Measurements from ENCODE around the gene FNDC4. TPM values are rescaled to one million over a fixed set of nuclear protein-coding genes. Genes with fewer than 3 reads are reported as not detected.
"Not testable (repeated sequence)": the region's sequence is repeated elsewhere in the genome, so short reads cannot be mapped to it uniquely, and the experiment has no call there.

FNDC4 gene
- 4.0 and 5.2 TPM in 2 replicates for total RNA-seq (2014; rRNA removed; shearing (Covaris generic))

GRCh38 chr2:27494944-27495554, at the start of gene FNDC4:
TSS of gene FNDC4 (minus strand) at chr2:27495200. CDS start at chr2:27494679, 521 bp downstream.
- DNase-seq (ENCODE audit: low spot score): peak; percentile 43
- in situ Hi-C loops (cut with HindIII; ENCODE audit: low sequenced_read_pairs): no loop called here

- in situ Hi-C loops (cut with HindIII; ENCODE audit: low sequenced_read_pairs): no loop called here
Measured at GRCh38 chr2:27544143-27544821, 49.3 kb upstream of the FNDC4 start.

GRCh38 chr2:27539649-27540048, 44.6 kb upstream of the FNDC4 start:
- in situ Hi-C loops (cut with HindIII; ENCODE audit: low sequenced_read_pairs); DNase-seq (ENCODE audit: low spot score): not testable (repeated sequence)

More at GRCh38 chr2:27544143-27544821, 49.3 kb upstream of the FNDC4 start:
- no peak for DNase-seq (ENCODE audit: low spot score)

GRCh38 chr2:27538839-27539450, 43.9 kb upstream of the FNDC4 start:
- in situ Hi-C loops (cut with HindIII; ENCODE audit: low sequenced_read_pairs); DNase-seq (ENCODE audit: low spot score): not testable (repeated sequence)

GRCh38 chr2:27537287-27537686, 42.3 kb upstream of the FNDC4 start:
- in situ Hi-C loops (cut with HindIII; ENCODE audit: low sequenced_read_pairs): no loop called here
- DNase-seq (ENCODE audit: low spot score): no peak

- DNase-seq (ENCODE audit: low spot score): no peak
- in situ Hi-C loops (cut with HindIII; ENCODE audit: low sequenced_read_pairs): no loop called here
Measured at GRCh38 chr2:27531983-27532382, 37.0 kb upstream of the FNDC4 start.

GRCh38 chr2:27527182-27527581, 32.2 kb upstream of the FNDC4 start:
- in situ Hi-C loops (cut with HindIII; ENCODE audit: low sequenced_read_pairs): no loop called here
- DNase-seq (ENCODE audit: low spot score): no peak

- DNase-seq (ENCODE audit: low spot score): no peak
- in situ Hi-C loops (cut with HindIII; ENCODE audit: low sequenced_read_pairs): no loop called here
Measured at GRCh38 chr2:27522400-27522945, 27.5 kb upstream of the FNDC4 start.

- in situ Hi-C loops (cut with HindIII; ENCODE audit: low sequenced_read_pairs): no loop called here
- DNase-seq (ENCODE audit: low spot score): no peak
Measured at GRCh38 chr2:27520316-27520715, 25.3 kb upstream of the FNDC4 start.

GRCh38 chr2:27518782-27519113, 23.7 kb upstream of the FNDC4 start:
- in situ Hi-C loops (cut with HindIII; ENCODE audit: low sequenced_read_pairs): no loop called here
- no peak for DNase-seq (ENCODE audit: low spot score)

- DNase-seq (ENCODE audit: low spot score): no peak
- in situ Hi-C loops (cut with HindIII; ENCODE audit: low sequenced_read_pairs): no loop called here
Measured at GRCh38 chr2:27518113-27518781, 23.2 kb upstream of the FNDC4 start.

GRCh38 chr2:27509326-27509725, 14.3 kb upstream of the FNDC4 start:
- in situ Hi-C loops (cut with HindIII; ENCODE audit: low sequenced_read_pairs): no loop called here
- no peak for DNase-seq (ENCODE audit: low spot score)

- in situ Hi-C loops (cut with HindIII; ENCODE audit: low sequenced_read_pairs): no loop called here
- no peak for DNase-seq (ENCODE audit: low spot score)
Measured at GRCh38 chr2:27507293-27507692, 12.3 kb upstream of the FNDC4 start.

- no peak for DNase-seq (ENCODE audit: low spot score)
- in situ Hi-C loops (cut with HindIII; ENCODE audit: low sequenced_read_pairs): no loop called here
Measured at GRCh38 chr2:27506587-27506986, 11.6 kb upstream of the FNDC4 start.

- in situ Hi-C loops (cut with HindIII; ENCODE audit: low sequenced_read_pairs): no loop called here
- DNase-seq (ENCODE audit: low spot score): no peak
Measured at GRCh38 chr2:27502142-27502541, 7.1 kb upstream of the FNDC4 start.

GRCh38 chr2:27501042-27501441, 6.0 kb upstream of the FNDC4 start:
- DNase-seq (ENCODE audit: low spot score): peak; percentile 27
- in situ Hi-C loops (cut with HindIII; ENCODE audit: low sequenced_read_pairs): no loop called here

- in situ Hi-C loops (cut with HindIII; ENCODE audit: low sequenced_read_pairs): no loop called here
- DNase-seq (ENCODE audit: low spot score): no peak
Measured at GRCh38 chr2:27498975-27499374, 4.0 kb upstream of the FNDC4 start.

- DNase-seq (ENCODE audit: low spot score): no peak
- in situ Hi-C loops (cut with HindIII; ENCODE audit: low sequenced_read_pairs): no loop called here
Measured at GRCh38 chr2:27497288-27497627, 2.3 kb upstream of the FNDC4 start.

- in situ Hi-C loops (cut with HindIII; ENCODE audit: low sequenced_read_pairs): no loop called here
- no peak for DNase-seq (ENCODE audit: low spot score)
Measured at GRCh38 chr2:27496357-27497287, 1.6 kb upstream of the FNDC4 start, which contains the start of gene GCKR. TSS of gene GCKR (plus strand) at chr2:27496839. CDS start at chr2:27496905, 66 bp downstream.

Data from G401 (cell line).